Measurements from ENCODE around the gene SPAG7.

- TF ChIP-seq SP1 (IDR thresholded peaks at IDR 0.05; ENCODE audit: low read depth) (no peak), MAX (IDR thresholded peaks at IDR 0.05) (no peak), ZNF274 (IDR thresholded peaks at IDR 0.05; ENCODE audit: low read depth, low read length) (no peak), CTCF (IDR thresholded peaks at IDR 0.05 in 2 of 3, conservative IDR thresholded peaks at IDR 0.05 in 1 of 3; ENCODE audit: borderline replicate concordance in 1 of 3, insufficient read depth in 1 of 3, low read depth in 2 of 3, low read length in 2 of 3) (no peak), EZH2 (IDR thresholded peaks at IDR 0.05) (no peak), EZH2phosphoT487 (IDR thresholded peaks at IDR 0.05; ENCODE audit: borderline replicate concordance) (no peak), POLR2AphosphoS5 (IDR thresholded peaks at IDR 0.05; ENCODE audit: low read depth, low read length) (no peak), REST (IDR thresholded peaks at IDR 0.05; ENCODE audit: low read depth) (no peak)
Measured at GRCh38 chr17:4987767-4988567, 20.4 kb upstream of the SPAG7 start.

All from HCT116 (cell line).